Astrocyte of the spinal cord (primary cell): ENCODE results near the gene ACSS2.

ENCODE experiments used
- DNase-seq: peaks from one replicate; pipeline ENCODE4 v3.0.0; 2011; ENCODE audit warnings: low read depth, low spot score
- H3K4me3 ChIP-seq: 2 replicates; pipeline ENCODE4 v1.5.1; 2011; ENCODE audit warnings: low read depth, mild to moderate bottlenecking, low read length, moderate library complexity
- in situ Hi-C: cut with HindIII; loops from 2 replicates; pipeline ENCODE4 v1.10.0; 2017; ENCODE audit warnings: low sequenced_read_pairs
- TF ChIP-seq, protein P1 (sequence below): IDR thresholded peaks from 2 replicates; pipeline ENCODE4 v1.5.1; 2012; ENCODE audit warnings: low read depth, mild to moderate bottlenecking, low read length, inconsistent platforms

The ACSS2 gene

DNA sequence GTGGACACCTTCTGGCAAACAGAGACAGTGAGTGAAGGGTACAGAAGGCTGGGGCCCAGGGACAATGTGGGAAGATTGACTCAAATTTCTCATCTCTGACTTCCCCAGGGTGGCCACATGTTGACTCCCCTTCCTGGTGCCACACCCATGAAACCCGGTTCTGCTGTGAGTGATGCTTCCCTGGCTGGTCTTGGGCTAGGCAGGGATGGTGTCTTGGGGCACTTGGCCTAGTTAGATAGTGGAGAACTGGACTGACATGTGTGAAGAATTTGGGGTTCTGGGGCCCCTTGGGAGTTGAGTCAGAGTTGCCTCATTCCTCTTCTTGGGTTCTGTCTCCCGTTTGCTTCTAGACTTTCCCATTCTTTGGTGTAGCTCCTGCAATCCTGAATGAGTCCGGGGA lies 45.0 kb downstream of the ACSS2 start:
- DNase-seq = no peak
- TF ChIP-seq, protein P1, sequence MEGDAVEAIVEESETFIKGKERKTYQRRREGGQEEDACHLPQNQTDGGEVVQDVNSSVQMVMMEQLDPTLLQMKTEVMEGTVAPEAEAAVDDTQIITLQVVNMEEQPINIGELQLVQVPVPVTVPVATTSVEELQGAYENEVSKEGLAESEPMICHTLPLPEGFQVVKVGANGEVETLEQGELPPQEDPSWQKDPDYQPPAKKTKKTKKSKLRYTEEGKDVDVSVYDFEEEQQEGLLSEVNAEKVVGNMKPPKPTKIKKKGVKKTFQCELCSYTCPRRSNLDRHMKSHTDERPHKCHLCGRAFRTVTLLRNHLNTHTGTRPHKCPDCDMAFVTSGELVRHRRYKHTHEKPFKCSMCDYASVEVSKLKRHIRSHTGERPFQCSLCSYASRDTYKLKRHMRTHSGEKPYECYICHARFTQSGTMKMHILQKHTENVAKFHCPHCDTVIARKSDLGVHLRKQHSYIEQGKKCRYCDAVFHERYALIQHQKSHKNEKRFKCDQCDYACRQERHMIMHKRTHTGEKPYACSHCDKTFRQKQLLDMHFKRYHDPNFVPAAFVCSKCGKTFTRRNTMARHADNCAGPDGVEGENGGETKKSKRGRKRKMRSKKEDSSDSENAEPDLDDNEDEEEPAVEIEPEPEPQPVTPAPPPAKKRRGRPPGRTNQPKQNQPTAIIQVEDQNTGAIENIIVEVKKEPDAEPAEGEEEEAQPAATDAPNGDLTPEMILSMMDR = no peak
- in situ Hi-C loops = no loop called here
- H3K4me3 ChIP-seq = no peak overlapping the region

DNA sequence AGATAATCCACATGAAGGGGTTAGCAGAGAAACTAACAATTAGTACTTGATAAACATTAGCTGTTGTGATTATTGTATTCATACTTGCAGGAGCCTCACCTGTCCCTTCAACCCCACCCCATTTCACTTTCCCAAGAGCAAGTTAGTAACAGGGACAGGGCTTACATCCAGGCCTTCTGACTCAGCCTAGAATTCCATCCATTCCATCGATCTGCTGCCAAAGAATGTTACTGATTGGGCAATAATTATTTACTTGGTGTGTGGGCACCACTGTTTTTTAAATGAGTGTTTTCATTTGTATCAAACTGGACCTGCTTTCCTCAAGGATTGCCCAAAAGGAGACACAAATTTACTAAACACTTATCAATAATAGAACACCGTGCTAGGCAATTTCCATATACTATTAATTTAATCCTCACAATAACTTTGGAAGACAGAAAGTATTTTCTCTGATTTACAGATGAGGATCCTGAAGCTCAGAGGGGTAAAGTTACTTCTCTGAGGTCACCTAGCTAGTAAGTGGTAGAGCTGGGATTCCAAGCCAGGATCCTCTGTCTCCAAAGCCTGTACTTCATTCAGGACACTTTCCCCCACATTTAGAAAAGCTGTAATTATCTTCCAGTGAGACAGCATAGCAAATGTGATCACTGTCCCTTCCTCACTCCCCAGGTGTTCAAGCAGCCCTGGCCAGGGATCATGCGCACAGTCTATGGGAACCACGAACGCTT lies 46.4 kb downstream of the ACSS2 start:
- in situ Hi-C loops = no loop called here
- H3K4me3 ChIP-seq = no peak overlapping the region
- TF ChIP-seq, protein P1 = no peak
- peak; percentile 67 for DNase-seq

DNA sequence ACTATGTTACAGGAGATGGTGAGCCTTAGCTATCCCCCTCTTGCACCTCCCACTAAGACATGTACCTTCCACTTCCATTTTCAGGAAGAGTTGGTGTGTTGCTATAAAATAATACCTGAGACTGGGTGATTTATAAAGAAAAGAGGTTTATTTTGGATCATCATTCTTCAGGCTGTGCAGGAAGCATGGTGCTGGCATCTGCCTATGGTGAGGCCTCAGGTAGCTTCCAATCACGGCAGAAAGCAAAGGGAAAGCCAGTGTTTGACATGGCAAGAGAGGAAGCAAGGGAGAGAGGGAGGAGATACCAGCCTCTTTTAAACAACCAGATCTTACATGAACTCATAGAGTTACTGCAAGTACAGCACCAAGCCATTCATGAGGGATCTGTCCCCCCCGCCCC lies 47.0 kb downstream of the ACSS2 start:
- no peak overlapping the region for H3K4me3 ChIP-seq
- in situ Hi-C loops = no loop called here
- TF ChIP-seq, protein P1 = no peak
- DNase-seq = no peak

DNA sequence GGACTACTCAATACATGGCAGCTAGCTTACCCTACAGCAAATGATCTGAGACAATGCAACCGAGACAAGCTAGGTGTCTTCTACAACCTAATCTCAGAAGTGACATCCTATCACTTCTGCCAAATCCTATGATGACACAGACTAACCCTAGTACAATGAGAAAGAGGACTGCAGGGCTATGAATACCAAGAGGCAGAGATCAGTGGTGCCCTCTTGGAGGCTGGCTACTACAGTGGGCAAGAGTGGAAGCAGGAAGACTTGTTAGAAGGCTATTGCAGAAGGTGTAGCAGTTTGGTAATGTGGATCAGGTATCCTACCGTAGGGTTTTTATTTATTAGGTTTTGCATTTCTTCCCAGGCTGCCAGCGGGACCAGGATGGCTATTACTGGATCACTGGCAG lies 48.9 kb downstream of the ACSS2 start:
- TF ChIP-seq, protein P1 = no peak
- no peak for DNase-seq
- no peak overlapping the region for H3K4me3 ChIP-seq
- in situ Hi-C loops = no loop called here

DNA sequence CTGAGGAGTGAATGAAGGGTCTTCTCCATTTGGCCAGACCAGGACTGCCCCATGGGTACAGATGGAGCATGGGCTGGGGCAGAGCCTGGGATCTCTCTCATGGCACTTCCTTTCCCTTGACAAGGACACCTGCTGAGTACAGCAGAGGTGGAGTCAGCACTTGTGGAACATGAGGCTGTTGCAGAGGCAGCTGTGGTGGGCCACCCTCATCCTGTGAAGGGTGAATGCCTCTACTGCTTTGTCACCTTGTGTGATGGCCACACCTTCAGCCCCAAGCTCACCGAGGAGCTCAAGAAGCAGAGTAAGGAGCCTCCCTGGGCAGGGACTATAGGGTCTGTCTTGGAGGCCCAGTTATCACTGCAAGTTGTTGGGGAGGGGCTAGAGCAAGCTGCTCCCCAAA lies 49.6 kb downstream of the ACSS2 start:
- TF ChIP-seq, protein P1 = no peak
- in situ Hi-C loops = no loop called here
- H3K4me3 ChIP-seq = no peak overlapping the region
- DNase-seq = no peak

DNA sequence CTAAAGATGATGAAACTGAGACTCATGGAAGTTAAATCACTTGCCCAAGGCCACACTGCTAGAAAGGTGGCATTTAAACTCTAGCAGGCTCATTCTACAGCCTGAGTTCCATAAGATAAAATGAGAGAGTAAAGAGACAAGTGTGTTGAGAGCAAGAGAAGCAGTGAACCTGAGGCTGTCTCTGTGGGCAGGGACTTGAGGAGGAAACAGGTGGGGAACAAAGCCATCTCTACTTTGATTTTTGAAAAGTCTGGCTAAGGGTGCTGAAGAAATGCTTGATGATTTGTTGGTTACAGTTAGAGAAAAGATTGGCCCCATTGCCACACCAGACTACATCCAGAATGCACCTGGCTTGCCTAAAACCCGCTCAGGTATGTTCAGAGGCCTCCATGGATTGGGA lies 50.2 kb downstream of the ACSS2 start:
- no peak overlapping the region for H3K4me3 ChIP-seq
- in situ Hi-C loops = no loop called here
- DNase-seq = no peak
- TF ChIP-seq, protein P1 = no peak
